OCI-LY1 (cell line): ENCODE results near the gene MAN1A2.

Experiments
- EZH2 ChIP-seq: fragments of 200-600 bp; sonication (generic), shearing (Covaris generic); IDR thresholded peaks from 2 replicates; pipeline ENCODE4 v1.8.0; 2017; ENCODE audit warnings: borderline replicate concordance, mixed run types, mild to moderate bottlenecking, antibody characterized with exemption, low read length, moderate library complexity, mixed read lengths
- TF ChIP-seq, protein P1 (sequence below): fragments of 200-600 bp; sonication (generic), shearing (Covaris generic); IDR thresholded peaks from 2 replicates; pipeline ENCODE4 v1.5.1; 2017; ENCODE audit warnings: mild to moderate bottlenecking, antibody characterized with exemption, low read length, moderate library complexity, mixed read lengths

DNA sequence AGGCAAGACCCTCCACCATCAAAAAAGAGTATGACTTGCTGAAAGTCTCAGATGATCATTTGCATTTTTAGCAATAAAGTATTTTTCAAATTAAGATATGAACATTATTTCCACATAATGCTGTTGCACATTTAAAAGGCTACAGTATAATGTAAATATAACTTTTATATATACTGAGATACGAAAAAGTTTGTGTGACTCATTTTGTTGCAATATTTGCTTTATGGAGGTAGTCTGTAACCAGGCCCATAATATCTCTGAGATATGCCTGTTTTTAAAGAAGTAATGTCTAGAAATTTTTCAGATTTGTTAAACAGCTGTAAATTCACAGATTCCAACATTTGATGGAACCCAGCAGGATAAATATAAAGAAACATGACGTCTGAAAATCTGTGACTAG, 86.7 kb downstream of the MAN1A2 start:
- TF ChIP-seq, protein P1, sequence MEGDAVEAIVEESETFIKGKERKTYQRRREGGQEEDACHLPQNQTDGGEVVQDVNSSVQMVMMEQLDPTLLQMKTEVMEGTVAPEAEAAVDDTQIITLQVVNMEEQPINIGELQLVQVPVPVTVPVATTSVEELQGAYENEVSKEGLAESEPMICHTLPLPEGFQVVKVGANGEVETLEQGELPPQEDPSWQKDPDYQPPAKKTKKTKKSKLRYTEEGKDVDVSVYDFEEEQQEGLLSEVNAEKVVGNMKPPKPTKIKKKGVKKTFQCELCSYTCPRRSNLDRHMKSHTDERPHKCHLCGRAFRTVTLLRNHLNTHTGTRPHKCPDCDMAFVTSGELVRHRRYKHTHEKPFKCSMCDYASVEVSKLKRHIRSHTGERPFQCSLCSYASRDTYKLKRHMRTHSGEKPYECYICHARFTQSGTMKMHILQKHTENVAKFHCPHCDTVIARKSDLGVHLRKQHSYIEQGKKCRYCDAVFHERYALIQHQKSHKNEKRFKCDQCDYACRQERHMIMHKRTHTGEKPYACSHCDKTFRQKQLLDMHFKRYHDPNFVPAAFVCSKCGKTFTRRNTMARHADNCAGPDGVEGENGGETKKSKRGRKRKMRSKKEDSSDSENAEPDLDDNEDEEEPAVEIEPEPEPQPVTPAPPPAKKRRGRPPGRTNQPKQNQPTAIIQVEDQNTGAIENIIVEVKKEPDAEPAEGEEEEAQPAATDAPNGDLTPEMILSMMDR, result no peak
- no peak for TF ChIP-seq EZH2
